A673 (cell line): ENCODE data around the gene SLC13A5. TPM values are rescaled to one million over a fixed set of nuclear protein-coding genes. Genes with fewer than 3 reads are reported as not detected.

Source experiments
- BruUV-seq: library from RNA; stranded (reverse); fragments of 400-500 nt; replicated peaks from 2 replicates; lab custom pipeline; 2021; lab: Mats Ljungman, UMichigan
- CTCF ChIA-PET: fragments of 300-600 bp; sonication (Branson Sonifier 250); formaldehyde crosslinking; loops from one replicate; lab custom pipeline; 2022; ENCODE audit warnings: antibody characterized with exemption; lab: Charles Lee
- POLR2A ChIA-PET: fragments of 300-600 bp; sonication (Branson Sonifier 250); formaldehyde crosslinking; loops from one replicate; lab custom pipeline; 2022; ENCODE audit warnings: antibody characterized with exemption; ENCODE audit not compliant: low non-redundant PET; lab: Charles Lee
- DNase-seq: peaks from one replicate; pipeline ENCODE4 v3.0.0-alpha.2; 2015; ENCODE audit warnings: low spot score
- H3K27ac ChIP-seq: fragments of 200-600 bp; sonication (generic); 2 replicates; pipeline ENCODE4 v1.5.1; 2016; ENCODE audit warnings: mixed run types, low read depth, mild to moderate bottlenecking, mixed read lengths, antibody characterized with exemption, low read length; ENCODE audit not compliant: poor library complexity, severe bottlenecking
- H3K27me3 ChIP-seq: fragments of 200-600 bp; sonication (generic); replicated peaks from 2 replicates; pipeline ENCODE4 v1.6.1; 2017; ENCODE audit warnings: mixed run types, low read depth, mild to moderate bottlenecking, mixed read lengths, antibody characterized with exemption, low read length; ENCODE audit not compliant: insufficient read depth, poor library complexity
- H3K36me3 ChIP-seq: fragments of 200-600 bp; sonication (generic); 2 replicates; pipeline ENCODE4 v1.6.1; 2016; ENCODE audit warnings: mixed run types, mild to moderate bottlenecking, mixed read lengths, antibody characterized with exemption, low read length; ENCODE audit not compliant: insufficient read depth, poor library complexity, severe bottlenecking
- H3K4me1 ChIP-seq: fragments of 200-600 bp; sonication (generic); 2 replicates; pipeline ENCODE4 v1.6.1; 2017; ENCODE audit warnings: mixed run types, mild to moderate bottlenecking, mixed read lengths, antibody characterized with exemption, low read length; ENCODE audit not compliant: insufficient read depth, poor library complexity, severe bottlenecking
- H3K4me3 ChIP-seq: fragments of 200-600 bp; sonication (generic); 2 replicates; pipeline ENCODE4 v1.5.1; 2016; ENCODE audit warnings: low read depth, mixed run types, mild to moderate bottlenecking, mixed read lengths, low read length; ENCODE audit not compliant: poor library complexity, severe bottlenecking
- H3K9me3 ChIP-seq: fragments of 200-600 bp; sonication (generic); 2 replicates; pipeline ENCODE4 v1.6.1; 2016; ENCODE audit warnings: mixed run types, low read depth, mild to moderate bottlenecking, mixed read lengths, antibody characterized with exemption, low read length; ENCODE audit not compliant: poor library complexity, severe bottlenecking
- CTCF ChIP-seq: fragments of 300-800, 200-600 bp; sonication (generic); conservative IDR thresholded peaks from 2 replicates; pipeline ENCODE4 v1.5.1; 2017; ENCODE audit warnings: low read depth, mild to moderate bottlenecking, antibody characterized with exemption, low read length, moderate library complexity, mixed read lengths
- EZH2 ChIP-seq: fragments of 200-600 bp; sonication (generic); IDR thresholded peaks from 2 replicates; pipeline ENCODE4 v1.6.1; 2017; ENCODE audit warnings: borderline replicate concordance, low read depth, mild to moderate bottlenecking, mixed read lengths, antibody characterized with exemption, low read length; ENCODE audit not compliant: poor library complexity, severe bottlenecking
- intact Hi-C: fragments of 100-400 bp; cut with micrococcal nuclease; formaldehyde crosslinking; loops from one replicate; pipeline ENCODE4 v1.10.0; 2022; ENCODE audit not compliant: unreplicated experiment
- microRNA-seq: library from miRNA; unstranded; fragments of <30 nt; microRNA quantifications from one replicate; pipeline ENCODE4 v1.2.0, GENCODE V29; 2021
- total RNA-seq: library from RNA; stranded (reverse); gene quantifications from 2 replicates; pipeline ENCODE4 v1.2.3, GENCODE V29; 2021

SLC13A5 gene
- total RNA-seq, 1 experiment from 2014 or later = not detected

- H3K4me3 ChIP-seq = no peak overlapping the region
- no peak overlapping the region for H3K27ac ChIP-seq
- peaks cover 32% of the 10 kb centered on the region for H3K36me3 ChIP-seq
- TF ChIP-seq EZH2 = no peak
- no peak for TF ChIP-seq CTCF
- DNase-seq = no peak
- no peaks in the 10 kb centered on the region for H3K9me3 ChIP-seq
- no TSS peak for BruUV-seq
- ChIA-PET POLR2A (no interaction called here), CTCF (no interaction called here)
- intact Hi-C loops = no loop called here
- no peaks in the 10 kb centered on the region for H3K27me3 ChIP-seq
- peaks cover 9% of the 10 kb centered on the region for H3K4me1 ChIP-seq
Observed at GRCh38 chr17:6636616-6637457, 76.3 kb downstream of the SLC13A5 start.

GRCh38 chr17:6636105-6636504 is 77.1 kb downstream of the SLC13A5 start:
- TF ChIP-seq EZH2 = no peak
- no peak for TF ChIP-seq CTCF
- TSS peak; percentile 10 for BruUV-seq
- POLR2A ChIA-PET = no interaction called here

More at GRCh38 chr17:6636105-6636504, 77.1 kb downstream of the SLC13A5 start:
- H3K4me1 ChIP-seq = peaks cover 9% of the 10 kb centered on the region
- H3K36me3 ChIP-seq = peaks cover 34% of the 10 kb centered on the region
- intact Hi-C loops = no loop called here
- CTCF ChIA-PET = no interaction called here
- H3K27ac ChIP-seq = no peak overlapping the region
- DNase-seq = no peak
- no peak overlapping the region for H3K4me3 ChIP-seq
- no peaks in the 10 kb centered on the region for H3K27me3 ChIP-seq
- no peaks in the 10 kb centered on the region for H3K9me3 ChIP-seq

Small RNAs within 50 kb of the gene (microRNA-seq; reads per million reads assigned to microRNA genes)
- not detected for gene MIR4520-1
- not detected for gene MIR4520-2

Other genes starting within 250 kb of the SLC13A5 start
- gene PITPNM3, start 156.8 kb downstream of the SLC13A5 start, total RNA-seq = 0.71 and 1.9 TPM in 2 replicates
- gene KIAA0753, start 72.7 kb downstream of the SLC13A5 start, total RNA-seq = 41.2 and 42.8 TPM in 2 replicates
- 140 and 147 TPM in 2 replicates for gene TXNDC17, start 72.3 kb downstream of the SLC13A5 start, total RNA-seq
- gene MED31, start 61.8 kb downstream of the SLC13A5 start, total RNA-seq = 27.9 and 28.0 TPM in 2 replicates
- 3.1 and 3.3 TPM in 2 replicates for gene C17orf100, start 61.6 kb downstream of the SLC13A5 start, total RNA-seq
- not detected in 2 replicates for gene XAF1, start 42.7 kb upstream of the SLC13A5 start, total RNA-seq
- gene FBXO39, start 62.8 kb upstream of the SLC13A5 start, total RNA-seq = not detected in 2 replicates
- gene TEKT1, start 118.4 kb upstream of the SLC13A5 start, total RNA-seq = not detected in 2 replicates